Peyer's patch (tissue), 4 donors: ENCODE measurements around the gene CTSW. TPM values are rescaled to one million over a fixed set of nuclear protein-coding genes. Genes with fewer than 3 reads are reported as not detected.
A peak's percentile ranks its signal among the peaks of the same experiment; 100 is the strongest.

Source experiments
- DNase-seq, 3 donors: peaks; one replicate each; pipeline ENCODE4 v3.0.0-alpha.2; 2017 to 2019
- H3K27ac ChIP-seq, 4 donors: fragments of 200-600 bp; sonication (generic); one replicate each; pipeline ENCODE4 v1.5.1; 2016 to 2019
- H3K27me3 ChIP-seq, 2 donors: fragments of 200-600 bp; sonication (generic); one replicate each; pipeline ENCODE4 v1.5.1; 2019
- H3K36me3 ChIP-seq, 3 donors: fragments of 200-600 bp; sonication (generic); one replicate each; pipeline ENCODE4 v1.5.1; 2016 to 2019
- H3K4me1 ChIP-seq, 4 donors: fragments of 200-600 bp; sonication (generic); one replicate each; pipeline ENCODE4 v1.5.1; 2016 to 2019
- H3K4me3 ChIP-seq, 4 donors: fragments of 200-600 bp; sonication (generic); 1 replicate in 3 of 4; 2 replicates in 1 of 4; pipeline ENCODE4 v1.5.1; 2016 to 2019; ENCODE audit warnings: mild to moderate bottlenecking in 1 of 4
- H3K9me3 ChIP-seq, 4 donors: fragments of 200-600 bp; sonication (generic); one replicate each; pipeline ENCODE4 v1.5.1; 2016 to 2019; ENCODE audit warnings: mild to moderate bottlenecking in 1 of 4
- CTCF ChIP-seq, 6 experiments: fragments of 450-650 bp in 4 of 6; fragments of 200-600 bp in 2 of 6; sonication (generic) in 1 of 6; IDR thresholded peaks; one replicate each; pipeline ENCODE4 v1.5.1; 2017 to 2019; ENCODE audit warnings: antibody characterized with exemption in 6 of 6, mild to moderate bottlenecking in 3 of 6, moderate library complexity in 1 of 6
- POLR2A ChIP-seq, 2 donors: fragments of 450-650 bp; IDR thresholded peaks; one replicate each; pipeline ENCODE4 v1.5.1; 2017; ENCODE audit warnings: antibody characterized with exemption in 2 of 2, mild to moderate bottlenecking in 2 of 2, moderate library complexity in 2 of 2
- total RNA-seq, 4 donors: library from RNA; depleted of rRNA; stranded (reverse); fragments of >200 nt; gene quantifications; one replicate each; pipeline ENCODE4 v1.1.0, GENCODE V29; 2016

Gene CTSW
- total RNA-seq, 4 donors from 2014 or later = 1.3 to 1.9 TPM; not detected in 2

DNA sequence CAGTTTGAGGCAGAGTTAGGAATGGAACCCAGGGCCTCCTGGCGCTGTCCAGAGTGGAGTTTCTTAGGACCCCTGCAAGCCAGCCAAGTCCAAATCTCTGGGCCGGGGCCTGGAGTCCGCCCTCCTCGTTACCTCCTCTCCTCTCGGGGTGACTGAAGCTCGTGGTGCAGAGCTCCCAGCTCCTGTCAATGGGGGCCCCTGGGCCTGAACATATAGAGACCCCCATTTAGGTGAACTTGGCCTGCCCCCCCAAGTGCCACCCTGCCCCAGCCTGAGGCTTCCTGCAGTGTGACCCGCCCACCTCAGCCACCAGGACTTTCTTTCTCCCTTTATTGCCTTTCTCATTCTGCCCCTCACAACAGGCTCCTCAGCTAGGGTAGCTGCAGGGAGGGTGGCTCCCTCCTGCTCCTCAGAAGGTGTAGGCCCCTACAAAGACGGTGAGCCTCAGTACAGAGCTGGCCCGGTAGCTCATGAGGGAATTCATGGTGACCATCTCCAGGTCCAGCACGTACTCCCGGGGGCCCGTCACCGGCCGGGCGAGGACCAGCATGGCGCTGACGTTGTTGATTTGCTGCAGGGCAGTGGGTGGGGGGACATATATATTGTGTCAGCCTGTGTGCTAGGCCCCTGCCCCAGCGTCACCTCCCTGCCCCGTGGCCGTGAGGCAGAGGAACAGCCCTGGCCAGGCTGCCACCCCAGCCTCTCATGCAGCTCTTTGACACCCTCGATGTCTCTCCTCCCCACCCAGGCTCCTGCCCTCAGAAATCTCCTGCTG is 12.9 kb upstream of the CTSW start:
- no peak overlapping the region for H3K27ac ChIP-seq
- peak in 1 of 3 donors; percentile 48 for DNase-seq
- H3K4me3 ChIP-seq = no peak overlapping the region
- no peak for TF ChIP-seq POLR2A (IDR thresholded peaks at IDR 0.05)
- no peaks in the 10 kb centered on the region for H3K27me3 ChIP-seq
- H3K4me1 ChIP-seq = peaks cover 0 to 26% (median 5%) of the 10 kb centered on the region in 4 donors
- H3K9me3 ChIP-seq = no peaks in the 10 kb centered on the region
- H3K36me3 ChIP-seq = peaks cover 0 to 56% (median 0%) of the 10 kb centered on the region in 3 donors

- Histone ChIP-seq H3K27me3 (no peaks in the 10 kb centered on the region), H3K27ac (no peak overlapping the region), H3K4me3 (no peak overlapping the region), H3K4me1 (peaks cover 0 to 20% (median 6%) of the 10 kb centered on the region in 4 donors), H3K9me3 (no peaks in the 10 kb centered on the region), H3K36me3 (peaks cover 0 to 48% (median 0%) of the 10 kb centered on the region in 3 donors)
- TF ChIP-seq CTCF (IDR thresholded peaks at IDR 0.05) = no peak
- TF ChIP-seq POLR2A (IDR thresholded peaks at IDR 0.05) = no peak
- no peak for DNase-seq
Observed at GRCh38 chr11:65867284-65868071, 12.2 kb upstream of the CTSW start.

- no peak for DNase-seq
- Histone ChIP-seq H3K27ac (no peak overlapping the region), H3K4me3 (no peak overlapping the region), H3K9me3 (no peaks in the 10 kb centered on the region), H3K4me1 (peaks cover 0 to 20% (median 9%) of the 10 kb centered on the region in 4 donors), H3K27me3 (no peaks in the 10 kb centered on the region), H3K36me3 (peaks cover 0 to 41% (median 0%) of the 10 kb centered on the region in 3 donors)
- no peak for TF ChIP-seq CTCF (IDR thresholded peaks at IDR 0.05)
- no peak for TF ChIP-seq POLR2A (IDR thresholded peaks at IDR 0.05)
Observed at GRCh38 chr11:65868076-65868667, 11.5 kb upstream of the CTSW start.

- no peak for TF ChIP-seq POLR2A (IDR thresholded peaks at IDR 0.05)
- no peak for TF ChIP-seq CTCF (IDR thresholded peaks at IDR 0.05)
- Histone ChIP-seq H3K27me3 (no peaks in the 10 kb centered on the region), H3K36me3 (peaks cover 0 to 33% (median 0%) of the 10 kb centered on the region in 3 donors), H3K9me3 (no peaks in the 10 kb centered on the region), H3K27ac (no peak overlapping the region), H3K4me3 (no peak overlapping the region), H3K4me1 (peaks cover 0 to 22% (median 9%) of the 10 kb centered on the region in 4 donors)
- no peak for DNase-seq
Observed at GRCh38 chr11:65868907-65869306, 10.7 kb upstream of the CTSW start.

GRCh38 chr11:65869643-65870306 is 9.9 kb upstream of the CTSW start:
- Histone ChIP-seq H3K36me3 (peaks cover 0 to 25% (median 0%) of the 10 kb centered on the region in 3 donors), H3K4me1 (peaks cover 0 to 22% (median 9%) of the 10 kb centered on the region in 4 donors), H3K9me3 (no peaks in the 10 kb centered on the region), H3K27ac (no peak overlapping the region), H3K4me3 (no peak overlapping the region), H3K27me3 (no peaks in the 10 kb centered on the region)
- peak in 1 of 3 donors; percentile 46 for DNase-seq
- TF ChIP-seq CTCF (IDR thresholded peaks at IDR 0.05) (no peak), POLR2A (IDR thresholded peaks at IDR 0.05) (no peak)
